Measurements from ENCODE around the gene PRR3. TPM values are rescaled to one million over a fixed set of nuclear protein-coding genes. Genes with fewer than 3 reads are reported as not detected.
"Not testable (repeated sequence)": the region's sequence is repeated elsewhere in the genome, so short reads cannot be mapped to it uniquely, and the experiment has no call there.

The PRR3 gene
- 22.3 TPM for polyA plus RNA-seq (ENCODE audit: insufficient read length)

GRCh38 chr6:30556906-30557682 lies at the start of gene PRR3:
TSS of gene PRR3 (plus strand) at chr6:30557295. CDS start at chr6:30557345, 50 bp downstream.
- peak; percentile 93 for DNase-seq

- no peak for DNase-seq
Observed at GRCh38 chr6:30507849-30508827, 49.0 kb upstream of the PRR3 start.

GRCh38 chr6:30508890-30509736 lies 48.0 kb upstream of the PRR3 start:
- DNase-seq = no peak

- no peak for DNase-seq
Observed at GRCh38 chr6:30510419-30511168, 46.5 kb upstream of the PRR3 start.

GRCh38 chr6:30511169-30511546 lies 45.9 kb upstream of the PRR3 start:
- DNase-seq = no peak

GRCh38 chr6:30513451-30513850 lies 43.6 kb upstream of the PRR3 start:
- no peak for DNase-seq

GRCh38 chr6:30515106-30515505 lies 42.0 kb upstream of the PRR3 start:
- DNase-seq = no peak

- DNase-seq = peak; percentile 87
Observed at GRCh38 chr6:30515944-30516753, 40.9 kb upstream of the PRR3 start.

- DNase-seq = not testable (repeated sequence)
Observed at GRCh38 chr6:30516754-30517076, 40.4 kb upstream of the PRR3 start.

GRCh38 chr6:30517767-30518504 lies 39.2 kb upstream of the PRR3 start:
- DNase-seq = not testable (repeated sequence)

GRCh38 chr6:30518505-30519145 lies 38.5 kb upstream of the PRR3 start:
- not testable (repeated sequence) for DNase-seq

- DNase-seq = no peak
Observed at GRCh38 chr6:30520522-30520921, 36.6 kb upstream of the PRR3 start.

- not testable (repeated sequence) for DNase-seq
Observed at GRCh38 chr6:30521082-30521481, 36.0 kb upstream of the PRR3 start.

GRCh38 chr6:30521952-30522351 lies 35.1 kb upstream of the PRR3 start:
- DNase-seq = not testable (repeated sequence)

- DNase-seq = not testable (repeated sequence)
Observed at GRCh38 chr6:30526444-30526843, 30.7 kb upstream of the PRR3 start.

- DNase-seq = not testable (repeated sequence)
Observed at GRCh38 chr6:30529349-30529875, 27.7 kb upstream of the PRR3 start.

- DNase-seq = no peak
Observed at GRCh38 chr6:30530014-30530413, 27.1 kb upstream of the PRR3 start.

- no peak for DNase-seq
Observed at GRCh38 chr6:30533460-30534294, 23.4 kb upstream of the PRR3 start.

Data from hindlimb muscle (tissue), 1 donor.